ENCODE measurements around the gene IRF8.
"Not testable (repeated sequence)": the region's sequence is repeated elsewhere in the genome, so short reads cannot be mapped to it uniquely, and the experiment has no call there.

The IRF8 gene

GRCh38 chr16:85869206-85869605 is 29.8 kb upstream of the IRF8 start:
- no peak for DNase-seq

- DNase-seq, result no peak
Measured at GRCh38 chr16:85869785-85870558, 29.0 kb upstream of the IRF8 start.

GRCh38 chr16:85871756-85872155 is 27.2 kb upstream of the IRF8 start:
- no peak for DNase-seq

GRCh38 chr16:85872734-85873133 is 26.2 kb upstream of the IRF8 start:
- DNase-seq, result no peak

- no peak for DNase-seq
Measured at GRCh38 chr16:85873153-85873552, 25.8 kb upstream of the IRF8 start.

GRCh38 chr16:85874031-85874430 is 24.9 kb upstream of the IRF8 start:
- DNase-seq, result not testable (repeated sequence)

GRCh38 chr16:85878407-85878806 is 20.6 kb upstream of the IRF8 start:
- no peak for DNase-seq

GRCh38 chr16:85878875-85879274 is 20.1 kb upstream of the IRF8 start:
- no peak for DNase-seq

GRCh38 chr16:85879549-85879948 is 19.4 kb upstream of the IRF8 start:
- no peak for DNase-seq

GRCh38 chr16:85879975-85880831 is 18.8 kb upstream of the IRF8 start:
- DNase-seq, result no peak

GRCh38 chr16:85880861-85881260 is 18.1 kb upstream of the IRF8 start:
- DNase-seq, result no peak

GRCh38 chr16:85881436-85881835 is 17.5 kb upstream of the IRF8 start:
- no peak for DNase-seq

GRCh38 chr16:85882181-85882810 is 16.7 kb upstream of the IRF8 start:
- no peak for DNase-seq

GRCh38 chr16:85883813-85884212 is 15.1 kb upstream of the IRF8 start:
- DNase-seq, result no peak

- DNase-seq, result no peak
Measured at GRCh38 chr16:85884808-85885463, 14.0 kb upstream of the IRF8 start.

- no peak for DNase-seq
Measured at GRCh38 chr16:85885537-85885936, 13.4 kb upstream of the IRF8 start.

- no peak for DNase-seq
Measured at GRCh38 chr16:85888405-85889331, 10.3 kb upstream of the IRF8 start.

GRCh38 chr16:85891033-85891775 is 7.8 kb upstream of the IRF8 start:
- no peak for DNase-seq

- no peak for DNase-seq
Measured at GRCh38 chr16:85891776-85892166, 7.2 kb upstream of the IRF8 start.

- DNase-seq, result no peak
Measured at GRCh38 chr16:85892760-85893159, 6.2 kb upstream of the IRF8 start.

- no peak for DNase-seq
Measured at GRCh38 chr16:85894266-85894665, 4.7 kb upstream of the IRF8 start.

Data from stimulated activated CD4-positive, alpha-beta T cell treated with anti-CD3 and anti-CD28 coated beads, Interleukin-4, amount 100 ng/mL, for 1 hour (primary cell).